IMR-90 (cell line): ENCODE measurements around the gene EHBP1. TPM values are rescaled to one million over a fixed set of nuclear protein-coding genes. Genes with fewer than 3 reads are reported as not detected.
"Not testable (repeated sequence)": the region's sequence is repeated elsewhere in the genome, so short reads cannot be mapped to it uniquely, and the experiment has no call there.

Source experiments
- ATAC-seq: fragments of 200-7000 bp; cut with Tn5 transposase; 2 replicates; pipeline ENCODE4 v1.9.1; 2020; ENCODE audit warnings: low read depth, mild to moderate bottlenecking, moderate library complexity
- BruUV-seq: library from RNA; stranded (reverse); fragments of 400-500 nt; replicated peaks from 2 replicates; lab custom pipeline; 2021; lab: Mats Ljungman, UMichigan
- CTCF ChIA-PET: fragments of 300-600 bp; formaldehyde crosslinking; extraction: SDS; loops from one replicate; lab custom pipeline; 2021; ENCODE audit warnings: antibody characterized with exemption; lab: Yijun Ruan, JAX
- POLR2A ChIA-PET: fragments of 300-600 bp; sonication (Branson Sonifier 250); formaldehyde crosslinking; loops from one replicate; lab custom pipeline; 2022; ENCODE audit warnings: antibody characterized with exemption; ENCODE audit not compliant: unreplicated experiment; lab: Charles Lee
- DNase-seq: peaks from one replicate; pipeline ENCODE4 v3.0.0; 2013
- H2AFZ ChIP-seq: replicated peaks from 2 replicates; pipeline ENCODE3; 2013; ENCODE audit warnings: low read length, mild to moderate bottlenecking; ENCODE audit not compliant: poor library complexity
- H2AK5ac ChIP-seq: 2 replicates; pipeline ENCODE4 v1.6.1; 2013; ENCODE audit warnings: low read depth, low read length, inconsistent platforms
- H2AK9ac ChIP-seq: replicated peaks from 2 replicates; pipeline ENCODE3; 2013; ENCODE audit warnings: mild to moderate bottlenecking, low read depth, low read length, moderate library complexity; ENCODE audit not compliant: poor library complexity
- H2BK120ac ChIP-seq: 2 replicates; pipeline ENCODE4 v1.6.1; 2013; ENCODE audit warnings: low read depth, low read length, inconsistent platforms
- H2BK15ac ChIP-seq: 3 replicates; pipeline ENCODE4 v1.6.1; 2013; ENCODE audit warnings: low read depth, low read length, inconsistent platforms
- H2BK20ac ChIP-seq: 2 replicates; pipeline ENCODE4 v1.6.1; 2013; ENCODE audit warnings: low read depth, mild to moderate bottlenecking, inconsistent platforms, low read length, moderate library complexity
- H2BK5ac ChIP-seq: 2 replicates; pipeline ENCODE4 v1.6.1; 2013; ENCODE audit warnings: mild to moderate bottlenecking, low read depth, low read length, inconsistent platforms; ENCODE audit not compliant: poor library complexity, severe bottlenecking
- H3K14ac ChIP-seq: replicated peaks from 2 replicates; pipeline ENCODE4 v1.6.1; 2013; ENCODE audit warnings: low read depth, low read length, inconsistent platforms
- H3K18ac ChIP-seq: 2 replicates; pipeline ENCODE4 v1.6.1; 2013; ENCODE audit warnings: low read depth, low read length, control low read depth
- H3K23ac ChIP-seq: 2 replicates; pipeline ENCODE4 v1.6.1; 2013; ENCODE audit warnings: low read depth, low read length, inconsistent platforms
- H3K27ac ChIP-seq: 2 replicates; pipeline ENCODE4 v1.5.1; 2013; ENCODE audit warnings: mild to moderate bottlenecking, control low read depth, low read length; ENCODE audit not compliant: insufficient read depth
- H3K27me3 ChIP-seq: 2 replicates; pipeline ENCODE4 v1.6.1; 2013; ENCODE audit warnings: low read length; ENCODE audit not compliant: control insufficient read depth, insufficient read depth
- H3K36me3 ChIP-seq: 2 replicates; pipeline ENCODE4 v1.6.1; 2013; ENCODE audit warnings: low read length, mixed read lengths; ENCODE audit not compliant: control insufficient read depth, insufficient read depth
- H3K4ac ChIP-seq: 2 replicates; pipeline ENCODE4 v1.6.1; 2013; ENCODE audit warnings: low read depth, low read length, inconsistent platforms
- H3K4me1 ChIP-seq: 2 replicates; pipeline ENCODE4 v1.6.1; 2013; ENCODE audit warnings: low read length, mixed read lengths; ENCODE audit not compliant: control insufficient read depth, insufficient read depth
- H3K4me2 ChIP-seq: 2 replicates; pipeline ENCODE4 v1.6.1; 2013; ENCODE audit warnings: low read depth, mild to moderate bottlenecking, control low read depth, low read length, moderate library complexity
- H3K4me3 ChIP-seq: 2 replicates; pipeline ENCODE4 v1.5.1; 2013; ENCODE audit warnings: low read depth, mild to moderate bottlenecking, control low read depth, low read length, moderate library complexity; ENCODE audit not compliant: insufficient read depth
- H3K56ac ChIP-seq: 2 replicates; pipeline ENCODE4 v1.6.1; 2013; ENCODE audit warnings: low read length, inconsistent platforms; ENCODE audit not compliant: insufficient read depth; ENCODE audit errors: extremely low read depth
- H3K79me1 ChIP-seq, 2 experiments: 2 replicates each; pipeline ENCODE4 v1.6.1; 2013; ENCODE audit warnings: low read length in 2 of 2, inconsistent platforms in 1 of 2, low read depth in 1 of 2
- H3K9ac ChIP-seq: 2 replicates; pipeline ENCODE4 v1.6.1; 2013; ENCODE audit warnings: low read depth, low read length, control low read depth
- H3K9me1 ChIP-seq: 2 replicates; pipeline ENCODE4 v1.6.1; 2013; ENCODE audit warnings: low read length, inconsistent platforms; ENCODE audit not compliant: insufficient read depth
- H3K9me3 ChIP-seq: 2 replicates; pipeline ENCODE4 v1.6.1; 2013; ENCODE audit warnings: low read length; ENCODE audit not compliant: control insufficient read depth, insufficient read depth
- H4K20me1 ChIP-seq: 2 replicates; pipeline ENCODE4 v1.6.1; 2013; ENCODE audit warnings: low read length, inconsistent platforms; ENCODE audit not compliant: insufficient read depth
- H4K5ac ChIP-seq: 2 replicates; pipeline ENCODE4 v1.6.1; 2013; ENCODE audit warnings: mild to moderate bottlenecking, low read depth, low read length, control low read depth
- H4K8ac ChIP-seq, 2 experiments: 2 replicates each; pipeline ENCODE4 v1.6.1; 2013; ENCODE audit warnings: low read depth in 2 of 2, low read length in 2 of 2, control low read depth in 1 of 2, inconsistent platforms in 1 of 2
- H4K91ac ChIP-seq: 2 replicates; pipeline ENCODE4 v1.6.1; 2013; ENCODE audit warnings: low read depth, low read length, inconsistent platforms; ENCODE audit not compliant: insufficient read depth
- WGBS, 2 experiments: methylation state at CpG; one replicate each; pipeline versions ENCODE4 v1.1.5 to v1.1.7; 2013; ENCODE audit warnings: missing lambda C conversion rate in 2 of 2; ENCODE audit not compliant: insufficient read length in 1 of 2; ENCODE audit errors: extremely low coverage in 2 of 2; 5-methylcytosine and 5-hydroxymethylcytosine counted together
- dilution Hi-C: fragments of 300-500 bp; cut with HindIII; formaldehyde crosslinking; loops from one replicate; pipeline ENCODE4 v1.14.3; 2018; ENCODE audit warnings: low sequenced_read_pairs; ENCODE audit not compliant: unreplicated experiment
- in situ Hi-C: fragments of 300-500 bp; cut with MboI; formaldehyde crosslinking; loops from 3 replicates; pipeline ENCODE4 v1.14.3; 2019; ENCODE audit warnings: low sequenced_read_pairs, inconsistent platforms, mixed read lengths
- intact Hi-C: fragments of 100-400 bp; cut with micrococcal nuclease; formaldehyde crosslinking; loops from 2 replicates; pipeline ENCODE4 v1.10.0; 2022
- polyA plus RNA-seq, 3 experiments: library from polyadenylated mRNA; depleted of rRNA; stranded (reverse); fragments of >200 nt; gene quantifications; 2 replicates each; pipeline ENCODE4 v1.2.3, GENCODE V29; 2012; ENCODE audit warnings: low replicate concordance in 1 of 3
- total RNA-seq: library from RNA; depleted of rRNA; stranded (reverse); fragments of >200 nt; gene quantifications from 2 replicates; pipeline ENCODE4 v1.2.3, GENCODE V29; 2012

The EHBP1 gene
- total and polyA plus RNA-seq, 2 of the 4 experiments (the other 2 are of a cell fraction) = 28.3 to 44.4 TPM

DNA sequence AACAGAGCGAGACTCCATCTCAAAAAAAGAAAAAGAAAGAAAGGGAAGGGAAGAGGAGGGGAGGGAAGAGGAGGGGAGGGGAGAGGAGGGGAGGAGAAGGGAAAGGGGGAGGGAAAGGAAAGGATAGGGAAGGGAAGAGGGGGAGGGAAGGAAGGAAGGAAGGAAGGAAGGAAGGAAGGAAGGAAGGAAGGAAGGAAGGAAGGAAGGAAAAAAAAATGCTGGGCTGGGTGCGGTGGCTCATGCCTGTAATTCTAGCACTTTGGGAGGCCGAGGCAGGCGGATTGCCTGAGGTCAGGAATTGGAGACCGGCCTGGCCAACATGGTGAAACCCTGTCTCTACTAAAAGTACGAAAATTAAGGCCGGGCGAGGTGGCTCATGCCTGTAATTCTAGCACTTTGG, 314.2 kb downstream of the EHBP1 start:
- H3K36me3 ChIP-seq, H3K9ac ChIP-seq, H3K4me1 ChIP-seq, H2AK5ac ChIP-seq, ATAC-seq, H2BK15ac ChIP-seq, CTCF ChIA-PET, H3K9me1 ChIP-seq, H3K4me2 ChIP-seq, H3K27ac ChIP-seq, H3K9me3 ChIP-seq, H2AK9ac ChIP-seq, H4K5ac ChIP-seq, H2BK5ac ChIP-seq, H3K56ac ChIP-seq, dilution Hi-C loops, intact Hi-C loops, BruUV-seq, H3K4ac ChIP-seq, H3K27me3 ChIP-seq, H4K91ac ChIP-seq, H2AFZ ChIP-seq, H4K20me1 ChIP-seq, H3K18ac ChIP-seq, H3K23ac ChIP-seq, H3K14ac ChIP-seq, H2BK20ac ChIP-seq, DNase-seq, POLR2A ChIA-PET, H3K4me3 ChIP-seq, H2BK120ac ChIP-seq, H4K8ac ChIP-seq, H3K79me1 ChIP-seq: not testable (repeated sequence)
- WGBS, 2 experiments = 96% methylated on average over 7 of the region's 8 CpGs; no CpG with 5 or more reads in 1 of the 2 experiments
- in situ Hi-C loops = loop anchor here (10.0 kb wide), 1 partner anchor 235 kb away; no protein-coding TSS in a partner anchor
